Inferior parietal cortex (tissue), 1 donor: ENCODE data around the gene GPLD1.
A peak's percentile ranks its signal among the peaks of the same experiment; 100 is the strongest.
"Not testable (repeated sequence)": the region's sequence is repeated elsewhere in the genome, so short reads cannot be mapped to it uniquely, and the experiment has no call there.

ENCODE experiments used
- DNase-seq: peaks from one replicate; pipeline ENCODE4 v3.0.0-alpha.2; 2016; ENCODE audit errors: extremely low spot score

GPLD1 gene

DNA sequence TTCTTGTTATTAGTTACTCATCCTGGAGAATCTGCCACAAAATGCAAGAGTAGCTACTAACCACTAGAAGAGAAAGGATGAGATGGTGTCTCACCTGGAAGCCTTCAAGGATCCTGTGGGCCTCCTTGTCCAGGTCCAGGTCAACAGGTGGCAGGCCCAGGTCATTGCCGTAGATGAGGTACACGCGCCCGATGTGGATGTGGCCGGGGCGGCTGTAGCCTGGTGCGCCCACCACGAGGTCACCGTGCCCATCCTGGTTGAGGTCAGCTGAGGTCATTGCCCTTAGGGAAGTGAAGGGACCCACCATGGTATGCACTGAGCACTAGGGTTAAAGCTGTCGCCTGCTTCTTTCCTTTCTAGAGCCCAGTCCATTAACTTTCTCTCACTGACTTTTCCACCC is 35.5 kb downstream of the GPLD1 start:
- DNase-seq: no peak

DNA sequence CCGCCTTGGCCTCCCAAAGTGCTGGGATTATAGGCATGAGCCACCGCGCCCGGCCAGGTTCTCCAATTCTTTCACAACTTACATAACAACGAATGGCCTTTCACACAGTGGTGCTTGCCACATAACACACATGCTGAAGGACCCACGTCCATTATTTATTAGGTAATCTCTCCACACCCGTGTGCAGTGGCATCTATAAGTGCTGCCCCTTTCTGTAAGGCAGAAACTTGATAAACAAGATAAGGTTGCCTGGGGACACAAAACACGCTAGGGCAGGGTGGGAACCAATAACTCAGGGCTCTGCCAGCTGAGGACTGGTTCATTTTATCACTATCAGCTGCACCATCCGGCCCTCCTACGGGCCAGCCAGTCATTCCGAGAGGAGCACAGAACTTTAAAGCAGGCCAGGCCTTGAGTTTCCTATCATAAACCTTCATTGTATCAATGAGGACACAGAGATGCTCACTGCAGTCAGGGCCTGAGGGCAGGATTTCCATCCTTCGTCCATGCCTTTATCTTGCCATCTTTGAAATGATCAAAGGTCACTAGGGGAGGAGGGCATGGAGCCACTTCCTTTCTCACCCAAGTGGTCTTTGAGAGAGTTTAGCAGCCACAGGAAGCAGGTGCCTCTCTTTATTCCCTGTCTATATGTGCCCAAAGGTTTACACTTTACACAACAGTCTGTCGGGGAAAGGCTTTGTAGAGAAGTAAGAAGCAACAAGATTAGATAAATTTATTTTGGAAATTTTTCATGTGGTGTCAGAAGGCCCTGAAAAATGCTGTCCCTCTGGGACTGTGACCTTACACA is 37.6 kb downstream of the GPLD1 start:
- no peak for DNase-seq

DNA sequence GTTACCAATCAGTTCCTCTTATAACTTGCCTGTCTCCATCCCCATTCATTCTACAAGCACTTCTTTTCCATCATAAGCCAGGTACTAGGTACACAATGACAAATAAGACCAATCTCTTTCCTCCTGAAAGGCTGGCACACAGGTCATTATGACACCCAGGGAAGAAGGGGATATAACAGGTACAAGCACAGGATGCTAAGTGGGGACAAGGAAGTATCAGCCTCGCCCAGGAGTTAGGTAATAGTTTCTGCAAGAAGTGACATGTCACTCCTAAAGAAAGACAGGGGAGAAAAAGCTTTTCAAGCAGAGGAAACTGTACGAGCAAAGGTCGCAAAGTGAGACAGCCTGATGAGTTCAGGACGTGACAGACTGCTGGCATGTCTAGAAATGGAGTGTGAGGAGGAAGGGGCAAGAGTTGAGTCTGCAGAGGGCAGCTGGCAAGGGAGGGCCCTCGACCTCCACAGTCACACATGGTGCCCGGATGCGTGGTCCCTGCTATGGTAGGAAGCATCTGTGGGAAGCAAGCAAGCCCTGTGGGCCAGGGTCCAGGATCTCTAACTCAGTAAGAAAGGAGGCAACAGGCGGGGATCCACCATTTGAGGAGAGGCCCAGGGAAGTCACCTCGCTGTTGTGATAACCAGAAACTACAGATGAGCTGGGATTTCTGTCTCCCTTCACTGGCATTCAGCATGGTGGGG is 40.4 kb downstream of the GPLD1 start:
- DNase-seq: no peak

DNA sequence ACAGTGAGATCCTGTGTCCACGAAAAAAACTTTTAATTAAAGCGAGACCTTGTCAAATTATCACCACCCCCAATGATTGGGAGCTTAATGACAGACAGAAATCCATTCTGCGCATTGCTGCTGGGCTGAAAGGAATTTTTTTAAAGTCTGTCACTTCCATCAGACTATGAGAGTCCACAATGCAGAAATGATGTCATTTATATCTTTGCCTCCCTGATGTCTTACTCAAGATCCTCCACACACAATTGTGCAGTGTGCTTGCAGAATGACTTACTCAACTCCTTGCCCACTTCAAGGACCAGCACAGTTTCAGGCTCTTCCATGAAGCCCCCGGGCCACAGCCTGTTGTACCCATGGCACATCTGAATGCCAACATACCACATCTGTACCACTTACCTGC is 41.0 kb downstream of the GPLD1 start:
- DNase-seq: no peak

- no peak for DNase-seq
Measured at GRCh38 chr6:24446670-24447069, 42.7 kb downstream of the GPLD1 start.

- no peak for DNase-seq
Measured at GRCh38 chr6:24445704-24446103, 43.7 kb downstream of the GPLD1 start.

- DNase-seq: no peak
Measured at GRCh38 chr6:24444588-24444987, 44.8 kb downstream of the GPLD1 start.

DNA sequence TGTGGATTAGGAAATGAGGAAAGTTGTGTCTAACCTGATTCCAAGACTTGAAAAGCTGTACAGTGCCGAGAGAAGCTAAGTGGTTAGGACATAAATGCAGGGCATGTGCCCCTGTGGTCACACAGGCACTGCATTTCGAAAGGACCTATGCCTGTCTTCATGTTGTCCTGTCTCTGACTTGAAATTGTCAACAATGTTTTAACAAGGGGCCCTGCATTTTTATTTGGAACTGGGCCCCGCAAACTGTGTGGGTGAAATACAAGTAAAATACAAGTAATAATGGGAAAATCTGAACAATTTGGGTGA is 47.8 kb downstream of the GPLD1 start:
- no peak for DNase-seq

- DNase-seq: no peak
Measured at GRCh38 chr6:24440897-24441598, 48.3 kb downstream of the GPLD1 start.

DNA sequence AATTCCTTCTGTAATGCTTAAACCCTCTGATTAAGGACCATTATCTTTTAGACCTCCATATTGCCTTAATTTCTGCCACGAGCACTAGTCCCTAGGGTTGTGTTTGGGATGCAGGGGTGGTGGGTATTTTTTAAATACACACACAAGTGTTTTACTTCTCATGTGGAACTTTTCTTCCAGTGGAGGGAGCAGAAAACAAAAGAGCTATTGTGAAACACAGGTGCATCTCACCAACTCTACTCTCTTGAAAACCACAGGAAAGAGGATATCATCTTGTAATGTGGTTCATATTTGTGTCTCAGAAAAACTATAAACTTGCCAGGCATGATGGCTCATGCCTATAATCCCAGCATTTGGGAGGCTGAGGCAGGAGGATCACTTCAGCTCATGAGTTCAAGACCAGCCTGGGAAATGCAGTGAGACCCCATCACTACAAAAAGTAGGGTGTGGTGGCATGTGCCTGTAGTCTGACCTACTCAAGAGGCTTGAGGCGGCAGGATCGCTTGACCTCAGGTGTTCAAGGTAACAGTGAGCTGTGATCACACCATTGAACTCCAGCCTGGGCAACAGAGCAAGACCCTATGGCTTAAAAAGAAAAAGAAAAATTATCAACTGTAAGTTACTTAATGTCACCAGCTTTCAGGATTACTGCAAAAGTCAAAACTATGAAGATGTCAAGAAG is 49.4 kb downstream of the GPLD1 start:
- DNase-seq: no peak

DNA sequence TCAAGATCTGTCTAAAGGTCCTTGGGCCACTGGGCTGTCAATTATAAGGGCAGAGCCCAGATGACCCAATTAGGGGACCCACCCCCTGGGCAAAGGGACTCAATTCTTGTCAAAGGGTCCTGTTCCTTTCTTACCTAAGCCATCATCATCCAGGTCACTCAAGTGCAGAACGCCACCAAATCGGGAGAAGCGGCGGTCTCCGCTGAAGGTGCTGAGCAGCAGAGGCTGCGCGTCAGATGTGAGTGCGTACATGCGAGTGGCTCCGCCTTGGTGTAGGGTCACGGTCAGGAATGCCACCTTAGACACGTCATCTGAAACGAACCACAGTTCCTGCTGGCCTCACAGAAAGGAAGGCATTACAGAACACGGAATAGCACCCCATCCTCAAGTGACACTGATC is 52.4 kb downstream of the GPLD1 start:
- no peak for DNase-seq

DNA sequence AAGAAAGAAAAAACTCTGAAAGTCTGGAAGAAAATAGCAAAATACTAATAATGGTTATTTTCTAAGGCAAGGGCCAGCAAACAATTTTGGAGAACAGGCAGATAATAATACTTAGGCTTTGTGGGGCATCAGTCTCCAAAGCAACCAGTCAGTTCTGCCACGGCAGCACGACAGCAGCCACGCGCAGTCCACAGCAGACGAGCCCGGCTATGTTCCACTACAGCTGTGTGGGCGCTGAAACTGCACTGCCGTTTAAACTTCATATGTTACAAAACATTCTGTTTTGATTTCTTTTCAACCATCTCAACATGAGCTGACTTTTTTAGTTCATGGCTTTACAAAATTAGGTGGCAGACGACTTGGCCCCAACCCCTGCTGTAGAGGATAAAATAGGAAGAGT is 56.8 kb downstream of the GPLD1 start:
- no peak for DNase-seq

- DNase-seq: peak; percentile 49
Measured at GRCh38 chr6:24431045-24431451, 58.3 kb downstream of the GPLD1 start.

- DNase-seq: no peak
Measured at GRCh38 chr6:24430086-24430485, 59.3 kb downstream of the GPLD1 start.

DNA sequence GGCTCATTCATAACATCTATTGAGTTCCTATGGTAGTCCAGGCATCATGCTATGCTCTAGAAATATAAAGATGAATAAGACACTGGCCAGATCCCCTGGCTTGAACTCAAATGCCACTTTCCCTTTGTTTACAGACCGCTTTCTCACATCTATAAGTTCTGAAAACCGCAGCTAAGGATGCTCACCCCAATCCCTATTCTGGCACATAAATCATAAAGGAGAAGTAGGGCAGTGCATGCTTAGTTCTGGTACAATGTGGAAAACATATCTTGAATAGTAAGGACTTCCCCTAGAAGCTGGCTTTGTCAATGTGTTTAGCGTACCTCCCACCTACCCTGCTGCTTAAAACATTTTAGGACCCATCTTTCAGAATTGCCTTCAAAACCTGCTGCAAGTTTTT is 60.2 kb downstream of the GPLD1 start:
- DNase-seq: no peak

GRCh38 chr6:24428615-24429014 is 60.8 kb downstream of the GPLD1 start:
- DNase-seq: no peak

DNA sequence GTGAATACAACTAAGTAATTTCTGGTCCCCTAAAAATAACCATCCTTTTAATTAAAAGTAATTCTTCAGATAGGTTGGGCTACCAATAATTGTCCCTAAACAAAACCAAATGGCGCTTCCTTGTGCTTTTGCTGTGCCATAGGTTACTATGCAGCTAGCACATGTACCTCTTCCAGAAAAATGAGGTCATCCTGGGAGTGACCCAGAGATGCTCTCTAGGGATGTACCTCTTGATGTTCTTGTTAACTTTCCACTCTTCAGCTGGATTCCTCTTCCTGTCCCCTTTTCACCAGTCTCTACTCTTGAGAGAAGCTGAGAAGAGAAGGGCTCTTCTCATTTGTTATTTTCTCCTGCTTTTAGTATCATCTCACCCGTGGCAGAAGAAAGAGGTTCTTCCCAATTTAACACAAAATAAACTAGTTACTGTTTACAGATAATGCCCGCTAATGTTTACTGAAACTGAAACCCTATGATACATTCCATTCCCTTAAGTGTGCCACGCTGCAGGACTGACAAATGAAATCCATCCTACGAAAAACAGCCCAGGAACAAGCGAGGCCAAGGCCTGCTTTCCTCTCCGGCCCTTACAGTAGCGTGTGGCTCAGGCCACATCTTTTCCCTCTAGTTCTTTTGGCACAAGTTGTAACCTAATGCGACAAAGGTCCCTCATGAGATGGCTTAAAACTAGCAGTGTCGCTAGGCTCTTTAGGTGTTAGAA is 62.5 kb downstream of the GPLD1 start:
- no peak for DNase-seq

GRCh38 chr6:24425091-24425490 is 64.3 kb downstream of the GPLD1 start:
- DNase-seq: no peak

DNA sequence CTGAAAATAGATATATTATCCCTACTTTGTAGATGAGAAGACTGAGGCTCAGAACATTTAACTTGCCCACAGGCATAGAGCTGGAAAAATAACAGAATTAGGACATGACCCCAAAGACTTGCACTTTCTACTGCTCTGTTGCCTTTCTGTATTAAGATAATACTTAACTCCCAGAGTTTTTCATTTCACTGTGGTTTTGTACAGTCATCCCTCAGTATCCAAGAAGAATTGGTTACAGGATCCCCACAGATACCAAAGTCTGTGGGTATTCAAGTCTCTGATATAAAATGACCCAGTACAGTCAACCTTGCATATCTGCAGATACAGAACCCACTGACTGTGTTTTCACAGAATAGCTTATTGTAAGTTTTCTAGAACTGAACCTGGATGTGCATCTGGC is 69.9 kb downstream of the GPLD1 start:
- DNase-seq: no peak

DNA sequence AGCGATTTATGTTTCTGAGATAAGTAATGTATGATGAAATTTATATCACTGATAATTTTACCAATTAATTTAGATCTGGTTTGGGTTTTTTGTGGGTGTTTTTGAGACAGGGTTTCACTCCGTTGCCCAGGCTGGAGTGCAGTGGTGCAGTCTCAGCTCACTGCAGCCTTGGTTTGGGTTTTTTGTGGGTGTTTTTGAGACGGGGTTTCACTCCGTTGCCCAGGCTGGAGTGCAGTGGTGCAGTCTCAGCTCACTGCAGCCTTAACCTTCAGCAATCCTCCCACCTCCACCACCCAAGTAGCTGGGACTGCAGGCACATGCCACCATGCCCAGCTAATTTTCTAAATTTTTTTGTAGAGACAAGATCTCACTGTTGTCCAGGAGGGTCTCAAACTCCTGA is 73.6 kb downstream of the GPLD1 start:
- no peak for DNase-seq

DNA sequence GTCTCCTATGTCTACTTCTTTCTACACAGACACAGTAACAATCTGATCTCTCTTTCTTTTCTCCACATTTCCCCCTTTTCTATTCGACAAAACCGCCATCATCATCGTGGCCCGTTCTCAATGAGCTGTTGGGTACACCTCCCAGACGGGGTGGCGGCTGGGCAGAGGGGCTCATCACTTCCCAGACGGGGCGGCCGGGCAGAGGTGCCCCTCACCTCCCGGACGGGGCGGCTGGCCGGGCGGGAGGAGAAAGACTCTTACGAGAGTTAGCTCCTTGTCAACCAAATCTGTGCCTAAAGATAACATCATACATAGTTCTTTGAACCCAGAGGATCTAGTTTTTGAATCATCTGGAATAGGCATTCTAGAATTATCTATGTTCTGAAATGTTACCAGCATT is 74.8 kb downstream of the GPLD1 start:
- DNase-seq: not testable (repeated sequence)

- DNase-seq: no peak
Measured at GRCh38 chr6:24412294-24412693, 77.1 kb downstream of the GPLD1 start.
